ENCODE data around the gene ANK3.

DNA sequence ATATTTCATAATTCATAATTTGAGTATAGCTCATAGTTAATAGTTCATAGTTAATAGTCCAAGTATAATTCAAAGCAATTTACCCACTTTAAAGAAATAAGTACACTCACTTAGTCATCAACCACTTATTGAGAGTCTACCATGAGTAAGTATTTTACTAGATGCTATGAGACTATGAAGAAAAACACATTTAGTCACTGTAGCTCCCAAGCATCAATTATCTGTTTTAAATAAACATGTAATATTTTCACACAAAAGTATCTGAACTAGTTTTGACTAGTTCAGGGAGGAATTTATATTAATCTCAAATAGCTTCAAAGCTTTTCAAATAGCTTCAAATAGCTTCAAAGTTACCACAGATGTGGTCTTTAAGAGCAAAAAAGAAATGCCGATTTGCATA is 119.2 kb downstream of the ANK3 start:
- no peak for TF ChIP-seq YY1 (tag by site-specific recombination; IDR thresholded peaks at IDR 0.05)
- TF ChIP-seq ZNF24 (tag by site-specific recombination; IDR thresholded peaks at IDR 0.05), result no peak
- no peak for TF ChIP-seq SP7 (tag by site-specific recombination; IDR thresholded peaks at IDR 0.05)
- no peak for TF ChIP-seq ZNF121 (tag by site-specific recombination; IDR thresholded peaks at IDR 0.05)
- no peak for TF ChIP-seq KLF9 (tag by site-specific recombination; IDR thresholded peaks at IDR 0.05; ENCODE audit: low read depth)
- TF ChIP-seq, protein P1, sequence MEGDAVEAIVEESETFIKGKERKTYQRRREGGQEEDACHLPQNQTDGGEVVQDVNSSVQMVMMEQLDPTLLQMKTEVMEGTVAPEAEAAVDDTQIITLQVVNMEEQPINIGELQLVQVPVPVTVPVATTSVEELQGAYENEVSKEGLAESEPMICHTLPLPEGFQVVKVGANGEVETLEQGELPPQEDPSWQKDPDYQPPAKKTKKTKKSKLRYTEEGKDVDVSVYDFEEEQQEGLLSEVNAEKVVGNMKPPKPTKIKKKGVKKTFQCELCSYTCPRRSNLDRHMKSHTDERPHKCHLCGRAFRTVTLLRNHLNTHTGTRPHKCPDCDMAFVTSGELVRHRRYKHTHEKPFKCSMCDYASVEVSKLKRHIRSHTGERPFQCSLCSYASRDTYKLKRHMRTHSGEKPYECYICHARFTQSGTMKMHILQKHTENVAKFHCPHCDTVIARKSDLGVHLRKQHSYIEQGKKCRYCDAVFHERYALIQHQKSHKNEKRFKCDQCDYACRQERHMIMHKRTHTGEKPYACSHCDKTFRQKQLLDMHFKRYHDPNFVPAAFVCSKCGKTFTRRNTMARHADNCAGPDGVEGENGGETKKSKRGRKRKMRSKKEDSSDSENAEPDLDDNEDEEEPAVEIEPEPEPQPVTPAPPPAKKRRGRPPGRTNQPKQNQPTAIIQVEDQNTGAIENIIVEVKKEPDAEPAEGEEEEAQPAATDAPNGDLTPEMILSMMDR (tag by site-specific recombination; IDR thresholded peaks at IDR 0.05), result no peak
- TF ChIP-seq, protein P2, sequence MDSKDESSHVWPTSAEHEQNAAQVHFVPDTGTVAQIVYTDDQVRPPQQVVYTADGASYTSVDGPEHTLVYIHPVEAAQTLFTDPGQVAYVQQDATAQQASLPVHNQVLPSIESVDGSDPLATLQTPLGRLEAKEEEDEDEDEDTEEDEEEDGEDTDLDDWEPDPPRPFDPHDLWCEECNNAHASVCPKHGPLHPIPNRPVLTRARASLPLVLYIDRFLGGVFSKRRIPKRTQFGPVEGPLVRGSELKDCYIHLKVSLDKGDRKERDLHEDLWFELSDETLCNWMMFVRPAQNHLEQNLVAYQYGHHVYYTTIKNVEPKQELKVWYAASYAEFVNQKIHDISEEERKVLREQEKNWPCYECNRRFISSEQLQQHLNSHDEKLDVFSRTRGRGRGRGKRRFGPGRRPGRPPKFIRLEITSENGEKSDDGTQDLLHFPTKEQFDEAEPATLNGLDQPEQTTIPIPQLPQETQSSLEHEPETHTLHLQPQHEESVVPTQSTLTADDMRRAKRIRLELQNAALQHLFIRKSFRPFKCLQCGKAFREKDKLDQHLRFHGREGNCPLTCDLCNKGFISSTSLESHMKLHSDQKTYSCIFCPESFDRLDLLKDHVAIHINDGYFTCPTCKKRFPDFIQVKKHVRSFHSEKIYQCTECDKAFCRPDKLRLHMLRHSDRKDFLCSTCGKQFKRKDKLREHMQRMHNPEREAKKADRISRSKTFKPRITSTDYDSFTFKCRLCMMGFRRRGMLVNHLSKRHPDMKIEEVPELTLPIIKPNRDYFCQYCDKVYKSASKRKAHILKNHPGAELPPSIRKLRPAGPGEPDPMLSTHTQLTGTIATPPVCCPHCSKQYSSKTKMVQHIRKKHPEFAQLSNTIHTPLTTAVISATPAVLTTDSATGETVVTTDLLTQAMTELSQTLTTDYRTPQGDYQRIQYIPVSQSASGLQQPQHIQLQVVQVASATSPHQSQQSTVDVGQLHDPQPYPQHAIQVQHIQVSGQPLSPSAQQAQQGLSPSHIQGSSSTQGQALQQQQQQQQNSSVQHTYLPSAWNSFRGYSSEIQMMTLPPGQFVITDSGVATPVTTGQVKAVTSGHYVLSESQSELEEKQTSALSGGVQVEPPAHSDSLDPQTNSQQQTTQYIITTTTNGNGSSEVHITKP (tag by site-specific recombination; IDR thresholded peaks at IDR 0.05), result no peak
